Pons (tissue), 1 donor: ENCODE results near the gene PRKCH.
"Not testable (repeated sequence)": the region's sequence is repeated elsewhere in the genome, so short reads cannot be mapped to it uniquely, and the experiment has no call there.

Experiments used
- DNase-seq: peaks from one replicate; pipeline ENCODE4 v3.0.0-alpha.2; 2016; ENCODE audit warnings: low spot score

PRKCH gene

GRCh38 chr14:61515436-61516117 lies 194.2 kb downstream of the PRKCH start:
- no peak for DNase-seq

- no peak for DNase-seq
Observed at GRCh38 chr14:61516118-61516743, 194.9 kb downstream of the PRKCH start.

- no peak for DNase-seq
Observed at GRCh38 chr14:61516964-61517653, 195.7 kb downstream of the PRKCH start.

GRCh38 chr14:61517911-61518384 lies 196.6 kb downstream of the PRKCH start:
- DNase-seq, result no peak

GRCh38 chr14:61518403-61518802 lies 197.0 kb downstream of the PRKCH start:
- no peak for DNase-seq

GRCh38 chr14:61519106-61519505 lies 197.7 kb downstream of the PRKCH start:
- no peak for DNase-seq

GRCh38 chr14:61519735-61520134 lies 198.4 kb downstream of the PRKCH start:
- DNase-seq, result no peak

GRCh38 chr14:61520576-61520975 lies 199.2 kb downstream of the PRKCH start:
- DNase-seq, result peak; percentile 69

GRCh38 chr14:61521773-61522172 lies 200.4 kb downstream of the PRKCH start:
- no peak for DNase-seq

GRCh38 chr14:61523751-61524150 lies 202.4 kb downstream of the PRKCH start:
- no peak for DNase-seq

- peak; percentile 55 for DNase-seq
Observed at GRCh38 chr14:61524211-61524806, 202.9 kb downstream of the PRKCH start.

- DNase-seq, result no peak
Observed at GRCh38 chr14:61524936-61525292, 203.5 kb downstream of the PRKCH start.

GRCh38 chr14:61525293-61526011 lies 204.1 kb downstream of the PRKCH start:
- DNase-seq, result peak; percentile 80

GRCh38 chr14:61526405-61527312 lies 205.3 kb downstream of the PRKCH start:
- DNase-seq, result no peak

- DNase-seq, result no peak
Observed at GRCh38 chr14:61527325-61528100, 206.1 kb downstream of the PRKCH start.

- no peak for DNase-seq
Observed at GRCh38 chr14:61528591-61529021, 207.2 kb downstream of the PRKCH start.

GRCh38 chr14:61529360-61529759 lies 208.0 kb downstream of the PRKCH start:
- DNase-seq, result not testable (repeated sequence)

GRCh38 chr14:61530296-61530695 lies 208.9 kb downstream of the PRKCH start:
- DNase-seq, result no peak

GRCh38 chr14:61530896-61531295 lies 209.5 kb downstream of the PRKCH start:
- DNase-seq, result no peak

- no peak for DNase-seq
Observed at GRCh38 chr14:61531465-61532122, 210.2 kb downstream of the PRKCH start.
